Measurements from ENCODE around the gene CNTNAP5.

CNTNAP5 gene

GRCh38 chr2:124524155-124524915 is 499.2 kb downstream of the CNTNAP5 start:
- no peak for DNase-seq (ENCODE audit: low read depth)
- no peak overlapping the region for H3K4me3 ChIP-seq (ENCODE audit: low read depth, low read length)
- TF ChIP-seq CTCF (IDR thresholded peaks at IDR 0.05; ENCODE audit: insufficient read depth, low read depth, low read length, missing control alignments): no peak

- DNase-seq (ENCODE audit: low read depth): no peak
- no peak for TF ChIP-seq CTCF (IDR thresholded peaks at IDR 0.05; ENCODE audit: insufficient read depth, low read depth, low read length, missing control alignments)
- no peak overlapping the region for H3K4me3 ChIP-seq (ENCODE audit: low read depth, low read length)
Measured at GRCh38 chr2:124526221-124526620, 501.1 kb downstream of the CNTNAP5 start.

GRCh38 chr2:124530203-124530602 is 505.1 kb downstream of the CNTNAP5 start:
- no peak for DNase-seq (ENCODE audit: low read depth)
- no peak for TF ChIP-seq CTCF (IDR thresholded peaks at IDR 0.05; ENCODE audit: insufficient read depth, low read depth, low read length, missing control alignments)
- H3K4me3 ChIP-seq (ENCODE audit: low read depth, low read length): no peak overlapping the region

GRCh38 chr2:124533226-124533954 is 508.3 kb downstream of the CNTNAP5 start:
- no peak for TF ChIP-seq CTCF (IDR thresholded peaks at IDR 0.05; ENCODE audit: insufficient read depth, low read depth, low read length, missing control alignments)
- H3K4me3 ChIP-seq (ENCODE audit: low read depth, low read length): no peak overlapping the region
- DNase-seq (ENCODE audit: low read depth): no peak

GRCh38 chr2:124534028-124534427 is 508.9 kb downstream of the CNTNAP5 start:
- DNase-seq (ENCODE audit: low read depth): no peak
- H3K4me3 ChIP-seq (ENCODE audit: low read depth, low read length): no peak overlapping the region
- TF ChIP-seq CTCF (IDR thresholded peaks at IDR 0.05; ENCODE audit: insufficient read depth, low read depth, low read length, missing control alignments): no peak

GRCh38 chr2:124535816-124536215 is 510.7 kb downstream of the CNTNAP5 start:
- DNase-seq (ENCODE audit: low read depth): no peak
- TF ChIP-seq CTCF (IDR thresholded peaks at IDR 0.05; ENCODE audit: insufficient read depth, low read depth, low read length, missing control alignments): no peak
- no peak overlapping the region for H3K4me3 ChIP-seq (ENCODE audit: low read depth, low read length)
